PFSK-1 (cell line): Measurements from ENCODE around the gene SLC25A28.

ENCODE experiments used
- FOXP2 ChIP-seq: optimal IDR thresholded peaks from 2 replicates; pipeline ENCODE3; 2011; ENCODE audit warnings: borderline replicate concordance, control low read depth, inconsistent platforms; ENCODE audit not compliant: insufficient read depth; ENCODE audit errors: extremely low read length, extremely low read depth
- POLR2AphosphoS5 ChIP-seq: IDR thresholded peaks from 2 replicates; pipeline ENCODE4 v1.6.1; 2012; ENCODE audit warnings: low read depth, mild to moderate bottlenecking, control low read depth, low read length, moderate library complexity
- SIN3A ChIP-seq: IDR thresholded peaks from 2 replicates; pipeline ENCODE4 v1.6.1; 2012; ENCODE audit warnings: mild to moderate bottlenecking, low read length, moderate library complexity, borderline replicate concordance; ENCODE audit not compliant: insufficient read depth
- TAF1 ChIP-seq: IDR thresholded peaks from 2 replicates; pipeline ENCODE4 v1.6.1; 2012; ENCODE audit warnings: low read length, control low read depth, borderline replicate concordance; ENCODE audit not compliant: insufficient read depth
- TF ChIP-seq, protein P1 (sequence below), 2 experiments: IDR thresholded peaks; 2 replicates each; pipeline versions ENCODE4 v1.6.1 to v1.8.0; 2011 to 2012; ENCODE audit warnings: low read depth in 2 of 2, low read length in 2 of 2, control low read depth in 1 of 2, inconsistent platforms in 1 of 2, mild to moderate bottlenecking in 1 of 2, moderate library complexity in 1 of 2; ENCODE audit not compliant: insufficient read depth in 1 of 2

The SLC25A28 gene

DNA sequence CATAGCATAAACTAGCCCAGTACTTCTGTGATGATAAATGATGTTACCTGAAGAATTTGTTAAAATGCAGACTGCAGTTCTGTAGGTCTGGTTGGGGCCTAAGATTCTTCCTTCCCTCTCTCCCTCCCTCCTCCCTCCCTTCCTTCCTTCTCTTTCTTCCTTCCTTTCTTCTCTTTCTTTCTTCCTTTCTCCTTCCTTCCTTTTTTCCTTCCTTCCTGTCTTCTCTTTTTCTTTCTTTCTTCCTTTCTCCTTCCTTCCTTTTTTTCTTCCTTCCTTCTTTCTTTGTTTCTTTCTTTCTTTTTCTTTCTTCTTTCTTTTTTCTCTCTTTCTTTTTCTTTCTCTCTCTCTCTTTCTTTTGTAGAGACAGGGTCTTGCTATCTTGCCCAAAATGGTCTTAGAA lies 3.7 kb upstream of the SLC25A28 start:
- no peak for TF ChIP-seq FOXP2
- no peak for TF ChIP-seq SIN3A
- TF ChIP-seq POLR2AphosphoS5: no peak
- TF ChIP-seq, protein P1, sequence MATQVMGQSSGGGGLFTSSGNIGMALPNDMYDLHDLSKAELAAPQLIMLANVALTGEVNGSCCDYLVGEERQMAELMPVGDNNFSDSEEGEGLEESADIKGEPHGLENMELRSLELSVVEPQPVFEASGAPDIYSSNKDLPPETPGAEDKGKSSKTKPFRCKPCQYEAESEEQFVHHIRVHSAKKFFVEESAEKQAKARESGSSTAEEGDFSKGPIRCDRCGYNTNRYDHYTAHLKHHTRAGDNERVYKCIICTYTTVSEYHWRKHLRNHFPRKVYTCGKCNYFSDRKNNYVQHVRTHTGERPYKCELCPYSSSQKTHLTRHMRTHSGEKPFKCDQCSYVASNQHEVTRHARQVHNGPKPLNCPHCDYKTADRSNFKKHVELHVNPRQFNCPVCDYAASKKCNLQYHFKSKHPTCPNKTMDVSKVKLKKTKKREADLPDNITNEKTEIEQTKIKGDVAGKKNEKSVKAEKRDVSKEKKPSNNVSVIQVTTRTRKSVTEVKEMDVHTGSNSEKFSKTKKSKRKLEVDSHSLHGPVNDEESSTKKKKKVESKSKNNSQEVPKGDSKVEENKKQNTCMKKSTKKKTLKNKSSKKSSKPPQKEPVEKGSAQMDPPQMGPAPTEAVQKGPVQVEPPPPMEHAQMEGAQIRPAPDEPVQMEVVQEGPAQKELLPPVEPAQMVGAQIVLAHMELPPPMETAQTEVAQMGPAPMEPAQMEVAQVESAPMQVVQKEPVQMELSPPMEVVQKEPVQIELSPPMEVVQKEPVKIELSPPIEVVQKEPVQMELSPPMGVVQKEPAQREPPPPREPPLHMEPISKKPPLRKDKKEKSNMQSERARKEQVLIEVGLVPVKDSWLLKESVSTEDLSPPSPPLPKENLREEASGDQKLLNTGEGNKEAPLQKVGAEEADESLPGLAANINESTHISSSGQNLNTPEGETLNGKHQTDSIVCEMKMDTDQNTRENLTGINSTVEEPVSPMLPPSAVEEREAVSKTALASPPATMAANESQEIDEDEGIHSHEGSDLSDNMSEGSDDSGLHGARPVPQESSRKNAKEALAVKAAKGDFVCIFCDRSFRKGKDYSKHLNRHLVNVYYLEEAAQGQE (IDR thresholded peaks at IDR 0.05; ENCODE audit: insufficient read depth in 1 of 2, low read depth in 2 of 2, low read length in 2 of 2): no peak
- no peak for TF ChIP-seq TAF1

DNA sequence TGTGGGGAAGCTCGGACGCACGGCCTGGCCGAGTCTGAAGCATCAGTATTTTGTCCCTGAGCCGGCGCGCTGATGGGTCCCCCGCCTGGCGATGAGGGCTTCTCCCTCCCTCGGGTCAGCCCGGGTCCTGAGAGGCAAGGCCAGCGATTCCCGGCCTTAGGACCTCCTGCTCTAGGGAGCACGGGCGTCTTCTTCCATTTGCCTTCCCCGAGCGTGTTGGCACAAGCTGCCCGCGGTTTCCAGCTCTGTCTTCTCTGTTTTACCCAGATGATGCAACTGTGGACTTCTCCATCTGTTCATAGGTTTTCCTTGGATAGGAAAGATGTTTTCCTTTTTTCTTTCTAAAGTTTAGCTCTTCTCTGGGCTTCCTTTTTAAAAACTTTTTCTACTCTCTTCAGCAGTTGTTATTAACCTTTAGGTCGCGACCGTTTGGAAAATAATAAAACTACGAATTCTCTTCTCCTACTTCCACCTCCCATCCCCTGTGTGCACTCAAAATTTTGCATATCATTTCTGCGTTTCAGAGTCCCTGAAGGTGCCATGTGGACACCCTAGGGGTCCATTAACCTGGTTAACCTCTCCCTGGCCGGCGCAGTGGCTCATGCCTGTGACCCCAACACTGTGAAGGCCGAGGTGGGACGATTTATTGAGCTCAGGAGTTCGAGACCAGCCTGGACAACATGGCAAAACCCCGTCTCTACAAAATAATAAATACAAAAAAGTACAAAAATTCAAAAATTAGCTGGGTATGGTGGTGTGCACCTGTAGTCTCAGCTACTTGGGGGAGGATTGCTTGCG lies 1.4 kb upstream of the SLC25A28 start:
- TF ChIP-seq, protein P1 (IDR thresholded peaks at IDR 0.05; ENCODE audit: insufficient read depth in 1 of 2, low read depth in 2 of 2, low read length in 2 of 2): no peak
- no peak for TF ChIP-seq POLR2AphosphoS5
- no peak for TF ChIP-seq SIN3A
- no peak for TF ChIP-seq TAF1
- no peak for TF ChIP-seq FOXP2

DNA sequence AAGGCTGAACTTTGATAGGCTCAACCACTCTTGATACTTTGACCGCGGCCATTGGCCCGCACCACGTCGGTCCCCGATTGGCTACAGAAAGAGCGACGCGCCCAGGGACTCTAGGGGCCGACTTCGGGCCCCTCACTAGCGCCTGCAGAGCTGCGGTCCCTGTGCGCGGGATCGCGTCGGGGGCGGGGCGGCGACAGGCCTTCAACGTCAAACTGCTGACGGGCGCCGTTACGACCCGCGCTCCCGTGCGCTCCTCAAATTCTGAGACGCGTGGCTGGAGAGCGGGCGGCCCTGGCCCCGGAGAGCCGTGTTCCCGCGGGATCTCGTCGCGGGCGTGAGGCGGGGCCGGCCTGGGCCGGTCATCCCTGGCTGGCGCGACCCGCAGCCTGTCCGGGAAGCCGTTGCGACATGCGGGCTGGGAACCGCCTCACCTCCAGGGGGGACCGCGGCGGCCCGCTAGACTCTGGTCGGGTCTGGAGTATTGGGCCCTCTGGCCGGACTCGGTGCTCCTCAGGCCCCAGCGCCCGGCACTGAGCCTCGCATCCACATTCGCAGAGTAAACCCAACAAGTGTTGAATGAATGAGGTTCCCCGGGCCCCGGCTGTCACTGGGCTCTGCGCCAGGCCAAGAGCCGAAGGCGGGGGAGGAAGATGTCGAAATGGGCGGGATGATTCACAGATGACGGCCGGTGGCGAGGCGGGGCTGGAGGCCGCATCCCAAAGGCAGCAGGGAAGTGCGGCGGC lies 643 bp upstream of the SLC25A28 start:
- TF ChIP-seq, protein P1 (IDR thresholded peaks at IDR 0.05; ENCODE audit: insufficient read depth in 1 of 2, low read depth in 2 of 2, low read length in 2 of 2): no peak
- TF ChIP-seq TAF1 (peak; percentile 42; the same call in 1 of the 2 replicates), POLR2AphosphoS5 (peak; percentile 63), SIN3A (no peak), FOXP2 (peak; percentile 75)

DNA sequence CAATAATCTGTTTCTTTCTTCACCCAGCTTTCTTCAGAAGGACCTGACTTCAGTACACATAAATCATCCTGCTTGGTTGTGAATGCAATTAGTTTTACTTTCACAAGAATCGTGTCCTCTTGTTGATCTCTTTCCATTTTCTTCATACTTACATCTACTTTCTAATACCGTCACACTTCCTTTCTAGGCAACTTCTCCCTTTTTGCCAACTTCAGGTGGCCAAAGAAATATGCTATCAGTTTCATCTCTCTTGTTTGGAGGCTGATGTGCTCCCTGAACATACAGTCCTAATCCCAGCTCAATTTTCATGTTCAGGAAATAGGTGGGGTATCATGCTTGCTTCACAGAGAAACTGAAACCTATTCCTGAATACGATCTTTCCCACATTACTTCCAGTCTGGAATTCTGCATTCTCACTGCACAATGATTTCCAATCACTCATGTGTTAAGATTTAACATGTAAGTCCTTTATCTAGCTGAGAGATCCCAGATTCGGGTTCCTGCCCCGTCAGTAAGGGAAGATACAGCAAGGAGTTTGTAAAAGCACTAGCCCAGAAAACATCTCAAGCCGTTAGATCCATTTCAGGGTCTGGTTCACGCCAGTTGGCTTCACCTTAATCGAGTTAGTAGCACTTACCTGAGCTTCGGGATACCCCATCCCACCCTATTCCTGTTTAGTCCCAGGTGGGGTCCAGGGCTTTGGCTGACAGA lies 994 bp downstream of the SLC25A28 start:
- TF ChIP-seq, protein P1 (IDR thresholded peaks at IDR 0.05; ENCODE audit: insufficient read depth in 1 of 2, low read depth in 2 of 2, low read length in 2 of 2): no peak
- no peak for TF ChIP-seq POLR2AphosphoS5
- no peak for TF ChIP-seq SIN3A
- no peak for TF ChIP-seq TAF1
- no peak for TF ChIP-seq FOXP2
